Mesenteric fat pad (tissue), 1 donor: ENCODE data around the gene HSPA5. TPM values are rescaled to one million over a fixed set of nuclear protein-coding genes. Genes with fewer than 3 reads are reported as not detected.
"Not testable (repeated sequence)": the region's sequence is repeated elsewhere in the genome, so short reads cannot be mapped to it uniquely, and the experiment has no call there.

Experiments
- DNase-seq: peaks from one replicate; pipeline ENCODE4 v3.0.0-alpha.2; 2020; ENCODE audit warnings: low spot score
- long read RNA-seq: library from polyadenylated mRNA; unstranded; transcript quantifications from one replicate; pipeline ENCODE4 v2.0.0, GENCODE V29; 2020
- total RNA-seq: library from RNA; stranded (reverse); fragmentation: NEBNext Ultra II Directional; extraction: Animal tissue kit (Norgen Biotek cat#: 25700); gene quantifications from one replicate; pipeline ENCODE4 v1.2.1, GENCODE V29; 2021
- donor health status: DM: yes; HTN: yes; CAD: no.

Gene HSPA5
- total RNA-seq: 286 TPM
- long read RNA-seq, transcript HSPA5-201 (8 exons, 3,908 nt): major isoform, 1,305 of 1,448 reads
- long read RNA-seq, partial matches to known transcripts: 133 of 1,448 reads
- long read RNA-seq, other reads (novel, unspliced or antisense): 10 of 1,448 reads

DNA sequence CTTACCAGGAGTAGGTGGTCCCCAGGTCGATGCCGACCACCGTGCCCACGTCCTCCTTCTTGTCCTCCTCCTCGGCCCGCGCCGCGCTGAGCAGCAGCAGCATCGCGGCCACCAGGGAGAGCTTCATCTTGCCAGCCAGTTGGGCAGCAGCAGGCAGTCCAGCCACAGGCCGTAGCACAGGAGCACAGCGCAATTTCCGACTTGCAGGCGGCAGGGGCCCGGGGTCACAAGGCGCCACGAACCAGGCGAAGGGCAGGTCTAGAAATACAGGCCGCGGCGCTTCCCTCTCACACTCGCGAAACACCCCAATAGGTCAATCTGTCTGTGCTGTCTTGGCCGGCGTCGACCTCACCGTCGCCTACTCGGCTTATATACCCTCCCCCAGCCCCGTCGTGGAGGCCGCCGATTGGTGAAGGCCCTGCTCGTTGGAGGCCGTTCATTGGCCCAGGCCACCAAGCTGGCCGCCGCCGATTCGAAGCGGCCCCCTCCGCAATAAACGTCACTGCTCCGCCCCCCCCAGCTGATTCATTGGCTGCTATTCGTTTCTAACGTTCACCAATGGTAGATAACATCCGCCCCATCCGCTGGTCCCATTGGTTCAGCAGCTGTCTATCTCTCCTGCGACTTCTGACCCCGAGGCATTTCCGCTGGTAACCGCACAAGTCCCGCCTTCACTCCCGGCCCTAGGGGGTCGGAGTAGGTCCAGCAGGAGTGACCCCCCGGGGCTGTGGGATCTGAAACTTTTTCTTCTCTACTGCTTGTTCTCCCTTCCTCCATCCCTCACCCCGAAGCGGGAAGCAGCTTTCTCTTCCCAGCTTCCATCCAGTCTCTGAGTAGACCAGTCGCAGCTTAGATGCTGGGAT is at the start of gene HSPA5:
Gene HSPA5 (minus strand): TSS at position 344 of the 863 bp plus-strand sequence. CDS start 217 bp downstream, at position 127.
- peak; percentile 100 for DNase-seq

DNA sequence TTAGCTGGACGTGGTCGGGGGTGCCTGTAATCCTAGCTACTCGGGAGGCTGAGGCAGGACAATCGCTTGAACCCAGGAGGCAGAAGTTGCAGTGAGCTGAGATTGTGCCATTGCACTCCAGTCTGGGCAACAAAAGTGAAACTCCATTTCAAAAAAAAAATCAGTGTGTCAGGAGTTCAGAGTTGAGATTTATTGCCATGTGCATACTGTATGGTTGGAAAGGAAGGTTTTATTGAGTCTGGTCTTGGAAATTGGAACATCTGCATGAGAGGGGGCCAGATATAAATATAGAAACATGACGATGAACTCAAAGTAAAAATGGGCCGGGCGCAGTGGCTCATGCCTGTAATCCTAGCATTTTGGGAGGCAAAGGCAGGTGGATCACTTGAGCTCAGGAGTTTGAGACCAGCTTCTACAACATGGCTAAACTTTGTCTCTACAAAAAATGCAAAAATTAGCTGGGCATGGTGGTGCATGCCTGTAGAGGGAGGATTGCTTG is 45.8 kb upstream of the HSPA5 start:
- DNase-seq: not testable (repeated sequence)

DNA sequence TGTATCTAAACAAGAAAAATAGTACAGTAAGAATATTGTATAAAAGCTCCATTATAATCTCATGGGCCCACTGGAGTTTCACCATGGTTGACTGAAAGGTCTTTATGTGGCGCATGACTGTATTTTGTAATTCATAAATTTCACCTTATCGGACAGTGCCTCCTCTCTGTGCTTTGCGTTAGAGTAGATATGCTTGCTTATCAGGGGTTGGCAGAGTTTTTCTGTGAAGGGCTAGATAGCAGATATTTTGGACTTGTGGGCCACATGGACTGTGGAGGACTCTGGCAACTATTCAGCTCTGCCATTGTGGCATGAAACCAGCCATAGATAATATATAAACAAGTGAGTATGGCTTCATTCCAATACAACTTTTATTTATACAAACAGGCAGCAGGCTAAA is 43.7 kb upstream of the HSPA5 start:
- DNase-seq: no peak

DNA sequence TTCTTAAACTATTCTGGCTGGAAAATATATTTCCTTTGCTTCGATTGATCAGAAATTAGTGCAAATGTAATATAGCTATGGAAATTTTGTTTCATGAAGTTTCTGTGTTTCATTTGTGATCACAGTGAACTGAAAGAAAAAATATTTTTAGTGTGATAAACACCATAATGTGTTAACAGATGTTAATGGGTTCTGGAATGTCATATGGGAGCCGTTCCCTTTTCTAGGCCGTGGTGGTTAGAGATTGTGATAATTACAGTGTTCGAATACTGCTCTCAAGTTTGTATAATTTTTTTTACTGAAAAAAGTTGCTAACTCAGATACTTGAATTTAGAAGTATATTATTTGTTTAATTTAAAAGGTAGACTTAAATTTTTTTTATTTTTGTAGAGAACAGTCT is 39.8 kb upstream of the HSPA5 start:
- no peak for DNase-seq

DNA sequence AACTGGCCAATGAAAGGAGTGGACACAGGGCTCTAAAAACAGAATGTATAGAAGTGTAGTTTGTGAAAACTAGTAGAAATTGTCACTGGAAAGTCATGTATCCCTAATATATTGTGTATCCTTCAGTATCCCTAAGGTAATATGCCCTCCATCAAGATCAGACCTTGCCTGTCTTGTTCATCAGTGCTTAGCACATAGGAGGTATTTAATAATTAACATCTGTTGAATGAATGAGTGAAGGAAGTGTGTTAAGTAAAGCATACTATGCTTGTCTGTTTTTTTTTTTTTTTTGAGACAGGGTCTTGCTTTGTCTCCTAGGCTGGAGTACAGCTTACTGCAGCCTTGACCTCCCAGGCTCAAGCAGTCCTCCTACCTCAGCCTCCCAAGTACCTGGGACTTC is 36.3 kb upstream of the HSPA5 start:
- DNase-seq: no peak

DNA sequence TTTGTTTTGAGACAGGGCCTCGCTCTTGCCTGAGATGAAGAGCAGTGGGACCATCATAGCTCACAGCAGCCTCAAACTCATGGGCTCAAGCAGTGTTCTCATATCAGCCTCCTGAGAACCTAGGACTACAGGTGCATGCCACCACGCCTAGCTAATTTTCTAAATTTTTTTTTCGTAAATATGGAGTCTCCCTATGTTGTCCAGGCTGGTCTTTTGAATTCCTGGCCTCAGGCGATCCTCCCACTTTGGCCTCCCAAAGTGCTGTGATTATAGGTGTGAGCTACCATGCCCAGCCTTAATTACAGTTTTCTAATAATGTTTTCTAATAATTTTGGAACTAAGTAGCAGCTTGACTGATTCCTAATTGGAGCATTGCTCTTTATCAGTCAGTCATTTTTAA is 35.6 kb upstream of the HSPA5 start:
- DNase-seq: no peak

DNA sequence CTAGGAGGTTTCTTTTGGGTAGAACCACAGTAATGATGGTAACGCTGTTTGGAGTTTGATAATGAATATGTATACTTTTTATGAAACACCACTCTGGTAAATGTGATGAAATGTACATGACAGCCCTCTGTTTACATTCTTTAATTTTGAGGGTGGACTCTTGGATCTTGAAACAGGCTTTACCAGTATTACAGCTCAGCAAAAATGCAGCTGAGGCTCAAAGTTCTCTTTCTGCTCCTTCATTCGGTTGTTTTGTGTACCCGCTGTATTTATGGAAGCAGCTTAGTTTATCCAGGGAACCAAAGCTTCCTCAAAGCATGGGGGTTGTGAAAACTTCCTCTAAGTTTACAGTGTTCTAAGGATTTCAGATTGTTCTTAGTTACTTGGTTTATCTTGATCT is 31.6 kb upstream of the HSPA5 start:
- DNase-seq: no peak

DNA sequence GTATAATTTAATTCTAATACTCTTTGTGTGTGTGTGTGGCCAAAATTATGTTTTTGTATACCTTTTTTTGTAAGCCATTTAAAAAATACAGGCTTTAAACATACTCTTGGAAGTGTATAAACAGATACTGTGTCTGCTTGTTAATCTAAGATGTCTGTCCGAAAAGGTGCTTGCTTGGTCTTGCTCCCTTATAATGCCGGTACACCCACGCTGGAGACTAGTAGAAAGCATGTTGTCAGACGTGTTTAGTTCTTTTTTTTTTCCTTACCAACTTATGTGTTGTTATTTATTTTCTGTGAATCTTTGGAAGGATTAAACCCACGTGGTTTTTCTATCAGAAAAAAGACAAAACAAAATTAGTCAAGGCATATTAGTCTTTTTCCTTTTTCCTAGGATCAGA is 29.9 kb upstream of the HSPA5 start:
- DNase-seq: no peak

DNA sequence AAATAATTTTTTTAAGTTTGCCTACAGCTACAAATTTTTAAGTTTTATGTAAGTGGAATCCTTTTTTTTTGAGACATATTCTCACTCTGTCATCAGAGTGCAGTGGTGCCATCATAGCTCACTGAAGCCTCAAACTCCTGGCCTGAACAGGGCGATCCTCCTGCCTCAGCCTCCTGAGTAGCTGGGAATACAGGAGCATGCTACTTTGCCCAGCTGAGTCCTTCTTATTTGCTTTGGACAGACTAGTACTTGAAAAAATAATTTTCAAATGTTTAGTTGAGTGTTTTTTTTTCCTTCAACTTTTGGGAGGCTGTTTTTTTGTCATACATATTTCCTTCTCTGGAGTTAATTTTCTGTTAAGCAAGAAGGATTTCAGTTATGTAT is 27.9 kb upstream of the HSPA5 start:
- peak; percentile 4 for DNase-seq

DNA sequence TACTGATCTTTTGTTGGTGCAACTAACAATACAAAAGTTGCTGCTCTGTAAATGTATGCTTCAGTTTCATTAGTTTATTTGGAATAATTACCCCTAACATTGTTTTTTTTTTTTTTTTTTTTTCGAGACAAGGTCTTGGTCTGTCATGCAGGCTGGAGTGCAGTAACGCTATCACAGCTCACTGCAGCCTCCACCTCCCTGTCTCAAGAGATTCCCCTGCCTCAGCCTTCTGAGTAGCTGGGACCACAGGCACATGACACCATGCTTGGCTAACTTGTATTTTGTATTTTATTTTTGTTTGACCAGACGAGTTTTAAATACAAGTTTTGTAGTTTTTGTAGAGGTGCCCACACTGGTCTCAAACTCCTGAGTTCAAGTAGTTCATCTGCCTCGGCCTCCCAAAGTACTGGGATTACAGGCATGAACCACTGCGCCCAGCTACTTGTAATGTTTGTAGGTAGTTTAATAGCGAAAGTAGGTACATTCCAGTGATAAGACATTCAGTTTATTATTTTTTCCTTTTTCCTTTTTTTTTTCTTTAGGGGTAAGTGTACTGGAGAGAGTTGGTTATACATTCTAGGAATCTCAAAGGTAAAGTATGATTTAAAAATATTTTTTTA is 27.4 kb upstream of the HSPA5 start:
- peak; percentile 0 for DNase-seq

DNA sequence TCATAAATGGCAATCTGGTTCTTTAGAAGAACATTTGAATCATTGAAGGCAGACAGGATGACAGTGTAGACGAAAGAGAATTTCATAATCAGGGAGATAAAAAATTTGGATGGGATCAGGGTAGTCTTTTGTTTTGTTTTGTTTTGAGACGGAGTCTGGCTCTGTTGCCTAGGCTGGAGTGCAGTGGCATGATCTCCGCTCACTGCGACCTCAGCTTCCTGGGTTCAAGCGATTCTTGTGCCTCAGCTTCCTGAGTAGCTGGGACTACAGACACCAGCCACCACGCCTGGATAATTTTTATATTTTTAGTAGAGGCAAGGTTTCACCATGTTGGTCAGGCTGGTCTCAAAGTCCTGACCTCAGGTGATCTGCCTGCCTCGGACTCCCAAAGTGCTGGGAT is 22.9 kb upstream of the HSPA5 start:
- DNase-seq: peak; percentile 14

DNA sequence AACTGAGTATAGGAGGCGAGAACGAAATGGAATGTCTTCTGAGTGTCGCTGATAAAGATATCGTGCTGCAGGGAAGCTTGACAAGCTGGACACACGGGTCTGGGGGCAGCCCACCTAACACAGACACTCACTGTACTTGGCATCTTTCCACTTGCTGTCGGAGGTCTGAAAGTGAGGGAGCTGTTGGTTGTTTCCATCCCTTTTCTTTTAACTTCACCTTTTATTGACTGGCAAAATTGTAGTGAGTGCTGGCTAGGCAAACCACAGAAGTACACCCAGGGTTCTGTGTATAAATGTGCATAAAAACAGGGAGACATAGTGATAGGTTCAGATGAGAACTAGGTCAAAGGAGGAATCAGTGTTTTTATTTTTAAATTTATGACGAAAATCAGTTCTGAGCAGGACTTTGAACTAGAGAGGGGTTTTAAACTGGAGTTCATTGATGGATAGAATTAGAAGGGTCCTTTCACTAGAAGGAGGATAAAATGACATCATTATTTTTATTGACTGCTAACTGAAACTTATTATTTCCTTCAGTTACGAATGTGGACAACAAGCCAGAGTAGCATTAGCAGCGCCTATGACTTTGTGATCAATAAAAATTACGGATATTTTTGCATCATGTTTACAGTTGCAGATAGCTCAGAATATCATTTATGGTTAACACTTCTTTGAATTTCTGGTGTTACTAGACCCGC is 21.3 kb upstream of the HSPA5 start:
- DNase-seq: no peak

DNA sequence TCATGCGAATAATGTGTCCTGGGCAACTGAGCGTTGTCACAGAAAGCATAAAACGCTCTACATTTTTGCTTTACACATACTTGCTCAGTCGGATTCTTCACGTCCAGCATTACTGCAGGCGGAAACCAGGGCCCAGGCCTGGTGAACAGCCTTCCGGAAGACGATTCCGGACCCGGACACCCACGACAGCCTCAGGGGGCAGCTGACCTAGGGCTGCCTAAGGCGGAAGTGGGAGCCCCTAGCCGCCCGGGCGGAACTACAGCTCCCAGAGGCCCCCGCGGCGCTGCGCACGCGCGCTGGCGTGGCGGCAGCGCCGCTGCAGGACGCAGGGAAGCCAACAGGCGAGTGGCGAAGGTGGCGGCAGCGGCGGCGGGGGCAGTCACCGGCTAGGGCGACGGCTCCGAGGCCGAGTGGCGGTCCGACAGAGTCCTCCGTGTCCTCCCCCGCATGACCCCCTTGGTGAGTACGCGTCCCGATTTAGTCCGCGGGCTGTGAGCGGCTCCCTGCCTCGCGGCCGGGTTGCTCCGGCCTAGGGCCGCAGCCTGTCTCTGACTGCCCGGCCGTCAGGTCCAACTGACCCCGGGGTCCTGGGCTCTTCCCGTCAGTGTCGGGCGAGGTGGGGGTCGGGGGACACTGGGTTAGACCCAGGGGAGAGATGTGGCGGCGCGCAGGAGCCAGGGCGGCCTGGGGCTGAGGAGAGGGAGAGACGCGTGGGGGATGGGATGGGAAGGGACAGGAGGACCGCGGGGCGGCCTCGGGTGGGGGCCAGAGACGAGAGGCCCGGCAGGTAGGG is 20.6 kb upstream of the HSPA5 start, which contains the start of gene GAPVD1:
Gene GAPVD1 (plus strand): TSS at position 326 of the 793 bp plus-strand sequence. CDS start 37,096 bp downstream, outside the sequence.
- peak; percentile 97 for DNase-seq

DNA sequence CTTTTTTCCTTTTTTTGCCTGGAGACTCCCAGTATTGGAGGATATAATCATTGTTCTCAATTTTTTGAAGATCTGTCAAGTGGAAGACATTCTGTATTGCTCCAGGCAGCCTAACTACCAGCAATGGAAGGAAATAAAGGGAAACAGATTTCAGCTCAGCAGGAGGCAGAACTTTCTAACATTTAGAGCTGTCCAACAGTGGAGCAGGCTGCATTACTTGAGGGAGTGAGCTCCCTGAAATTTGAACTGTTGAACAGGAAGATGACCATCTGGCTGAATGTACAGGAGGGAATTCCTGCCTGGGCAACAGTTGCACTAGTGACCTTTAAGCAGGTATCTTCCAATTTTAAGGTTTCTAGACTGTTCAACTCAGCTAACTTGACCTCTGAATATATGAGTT is 19.4 kb upstream of the HSPA5 start:
- DNase-seq: peak; percentile 3

DNA sequence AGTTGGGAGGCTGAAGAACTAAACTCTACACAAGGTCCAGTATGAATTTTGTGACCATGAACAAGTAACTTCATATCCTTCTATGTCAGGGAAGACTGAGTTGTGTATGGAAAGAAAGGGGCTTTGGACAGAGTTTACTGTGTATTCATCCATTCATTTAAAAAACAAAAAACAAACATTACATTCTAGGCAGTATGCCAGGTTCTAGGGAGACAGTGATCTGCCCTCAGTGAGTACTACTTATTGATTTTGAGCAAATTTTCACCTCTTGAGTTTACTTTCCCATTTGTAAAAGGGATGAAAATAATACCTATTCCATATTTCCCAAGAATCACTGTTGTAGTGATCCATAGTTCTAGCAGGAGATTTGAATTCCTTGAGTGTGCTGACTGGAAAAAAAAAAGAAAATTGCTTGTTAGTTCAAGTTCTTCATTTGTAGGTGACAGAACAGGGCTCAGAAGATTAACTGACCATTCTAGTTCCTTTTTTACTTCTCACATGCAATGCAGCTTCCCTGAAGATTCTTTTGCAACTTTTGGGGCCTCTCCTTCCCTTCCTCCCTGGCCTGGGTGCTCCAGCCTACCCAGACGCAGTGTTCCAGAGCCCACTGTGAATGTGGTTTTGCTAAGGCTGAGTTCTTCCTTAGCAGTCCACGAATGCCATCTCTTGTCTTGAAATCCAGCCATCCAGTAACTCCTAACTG is 17.8 kb upstream of the HSPA5 start:
- no peak for DNase-seq

DNA sequence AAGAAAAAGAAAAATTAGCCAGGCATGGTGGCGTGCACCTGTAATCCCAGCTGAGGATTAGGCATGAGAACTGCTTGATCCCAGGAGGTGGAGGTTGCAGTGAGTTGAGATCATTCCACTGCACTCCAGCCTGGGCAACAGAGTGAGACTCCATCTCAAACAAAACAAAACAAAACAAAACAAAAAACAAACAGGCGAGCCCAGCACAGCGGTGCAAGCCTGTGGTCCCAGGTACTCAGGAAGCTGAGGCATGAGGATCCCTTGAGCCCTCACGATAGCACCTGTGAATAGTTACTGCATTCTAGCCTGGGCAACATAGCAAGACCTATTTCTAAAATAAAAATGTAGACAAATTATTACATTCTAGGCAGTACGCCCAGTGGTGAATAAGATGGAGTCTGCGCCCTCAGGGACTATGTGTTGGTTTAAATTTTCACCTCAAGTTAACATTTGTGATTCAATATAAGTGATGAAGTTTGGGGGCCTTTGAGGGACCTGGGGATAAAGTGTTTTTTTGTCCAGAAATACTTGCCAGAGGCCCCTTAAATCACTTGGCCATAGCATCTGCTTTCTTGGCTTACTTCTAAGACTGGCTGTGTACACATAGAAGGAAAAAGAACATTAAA is 17.1 kb upstream of the HSPA5 start:
- DNase-seq: peak; percentile 9

DNA sequence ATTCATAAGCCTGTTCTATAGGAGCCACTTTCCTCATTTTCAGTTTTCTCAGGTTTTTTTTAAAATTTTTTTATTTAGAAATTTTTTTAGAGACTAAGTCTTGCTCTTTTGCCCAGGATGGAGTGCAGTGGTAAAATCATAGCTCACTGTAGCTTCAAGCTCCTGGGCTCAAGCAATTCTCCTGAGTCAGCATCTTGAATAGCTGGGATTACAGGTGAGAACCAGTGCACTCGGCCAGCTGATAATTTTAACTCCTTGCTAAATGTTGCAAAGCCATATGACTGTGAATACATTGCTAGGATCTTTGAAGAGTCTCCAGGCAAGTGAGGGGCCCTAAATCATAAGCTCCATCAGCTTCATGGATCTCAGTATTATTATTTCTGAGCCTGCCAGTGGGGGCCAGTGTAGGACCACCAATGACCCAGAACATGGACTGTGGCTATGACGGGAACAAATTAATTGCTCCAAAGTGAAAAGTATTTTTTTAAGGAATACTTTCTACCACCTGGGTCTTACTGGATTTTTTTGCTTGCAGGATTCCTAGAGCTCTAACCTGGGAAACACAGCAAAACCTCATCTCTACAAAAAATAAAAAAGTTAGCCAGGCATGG is 14.7 kb upstream of the HSPA5 start:
- peak; percentile 1 for DNase-seq

DNA sequence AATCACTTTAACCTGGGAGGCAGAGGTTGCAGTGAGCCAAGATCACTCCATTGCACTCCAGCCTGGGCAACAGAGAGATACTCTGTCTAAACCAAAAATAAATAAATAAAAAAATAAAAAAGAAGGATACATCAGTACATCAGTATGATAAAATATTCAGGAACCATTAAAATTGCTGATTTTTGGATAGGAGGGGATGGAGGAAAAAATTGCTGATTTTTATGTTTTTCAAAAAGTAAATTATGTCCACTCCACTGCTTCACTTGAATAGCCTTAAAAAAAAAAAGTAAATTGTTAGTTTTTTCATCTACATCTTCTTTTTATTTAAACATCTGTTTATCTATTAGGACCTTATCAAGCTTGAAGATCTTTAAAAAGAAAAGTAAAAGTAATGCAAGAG is 13.1 kb upstream of the HSPA5 start:
- DNase-seq: no peak

DNA sequence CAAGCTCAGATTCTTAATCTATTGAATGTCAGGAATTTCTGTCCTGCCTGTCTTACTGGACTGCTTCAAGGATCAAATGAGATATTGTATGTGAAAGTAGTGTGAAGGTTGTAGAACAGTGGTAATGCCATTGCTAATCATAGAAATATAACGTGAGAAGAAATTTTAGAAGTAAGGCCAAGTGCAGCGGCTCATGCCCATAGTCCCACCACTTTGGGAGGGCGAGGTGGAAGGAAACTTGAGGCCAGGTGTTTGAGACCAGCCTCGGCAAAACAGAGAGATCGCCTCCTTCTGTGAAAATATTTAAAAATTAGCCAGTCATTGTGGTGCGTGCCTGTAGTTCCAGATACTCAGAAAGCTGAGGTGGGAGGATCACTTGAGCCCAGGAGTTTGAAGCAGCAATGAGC is 5.1 kb upstream of the HSPA5 start:
- no peak for DNase-seq
